Spleen (tissue), 7 donors: ENCODE measurements around the gene RRAS2.

ENCODE experiments used
- POLR2A ChIP-seq, 3 donors: fragments of 450-650 bp; IDR thresholded peaks; one replicate each; pipeline ENCODE4 v1.5.1; 2017; ENCODE audit warnings: antibody characterized with exemption in 3 of 3, mild to moderate bottlenecking in 1 of 3
- POLR2AphosphoS5 ChIP-seq, 3 donors: sonication (generic); formaldehyde crosslinking; IDR thresholded peaks; one replicate each; pipeline ENCODE4 v1.5.1; 2017; ENCODE audit warnings: antibody characterized with exemption in 3 of 3
- TF ChIP-seq, protein P1 (sequence below), 11 experiments: fragments of 200-600 bp in 7 of 11; fragments of 450-650 bp in 4 of 11; sonication (generic) in 4 of 11; IDR thresholded peaks in 8 of 11; conservative IDR thresholded peaks in 3 of 11; 1 replicate in 7 of 11; 2 replicates in 4 of 11; pipeline versions ENCODE4 v1.4.0 to v1.8.0; 2016 to 2021; ENCODE audit warnings: antibody characterized with exemption in 11 of 11, inconsistent platforms in 4 of 11, mild to moderate bottlenecking in 1 of 11
- donor health status: DM: no; HTN: no; CAD: no; lungs with moderate emphysema.
- donor health status: DM: no; HTN: no; CAD: no.
- donor health status: DM: no; HTN: no; CAD: no.

DNA sequence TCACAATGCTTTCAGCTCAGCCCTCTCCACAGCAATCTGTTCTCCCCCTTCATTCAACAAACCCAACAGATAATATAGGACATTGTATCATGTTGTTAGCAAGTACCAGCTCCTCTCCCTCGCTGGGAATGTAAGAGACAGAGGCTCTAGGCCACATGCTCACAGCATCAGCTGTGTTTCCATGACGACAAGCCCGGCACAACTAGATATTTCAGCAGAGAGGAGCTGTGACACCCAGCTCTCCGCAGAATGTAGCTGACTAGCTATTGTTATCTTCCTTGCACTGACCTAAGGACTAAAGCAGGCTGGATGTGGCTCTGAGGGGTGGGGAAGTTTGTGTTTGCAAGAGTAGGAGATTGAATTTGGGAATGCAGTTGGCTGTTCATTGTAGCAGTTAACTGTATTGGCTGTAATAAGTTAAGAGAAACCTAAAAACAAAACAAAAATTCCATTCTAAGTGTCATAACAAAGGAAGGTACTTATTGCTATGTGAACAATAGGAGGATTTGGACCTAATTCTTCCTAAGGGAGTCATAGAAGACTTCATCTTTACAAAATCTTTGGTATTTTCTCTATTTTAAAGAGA lies 28.0 kb upstream of the RRAS2 start:
- TF ChIP-seq POLR2AphosphoS5 (IDR thresholded peaks at IDR 0.05) (no peak), POLR2A (IDR thresholded peaks at IDR 0.05) (no peak)
- TF ChIP-seq, protein P1, sequence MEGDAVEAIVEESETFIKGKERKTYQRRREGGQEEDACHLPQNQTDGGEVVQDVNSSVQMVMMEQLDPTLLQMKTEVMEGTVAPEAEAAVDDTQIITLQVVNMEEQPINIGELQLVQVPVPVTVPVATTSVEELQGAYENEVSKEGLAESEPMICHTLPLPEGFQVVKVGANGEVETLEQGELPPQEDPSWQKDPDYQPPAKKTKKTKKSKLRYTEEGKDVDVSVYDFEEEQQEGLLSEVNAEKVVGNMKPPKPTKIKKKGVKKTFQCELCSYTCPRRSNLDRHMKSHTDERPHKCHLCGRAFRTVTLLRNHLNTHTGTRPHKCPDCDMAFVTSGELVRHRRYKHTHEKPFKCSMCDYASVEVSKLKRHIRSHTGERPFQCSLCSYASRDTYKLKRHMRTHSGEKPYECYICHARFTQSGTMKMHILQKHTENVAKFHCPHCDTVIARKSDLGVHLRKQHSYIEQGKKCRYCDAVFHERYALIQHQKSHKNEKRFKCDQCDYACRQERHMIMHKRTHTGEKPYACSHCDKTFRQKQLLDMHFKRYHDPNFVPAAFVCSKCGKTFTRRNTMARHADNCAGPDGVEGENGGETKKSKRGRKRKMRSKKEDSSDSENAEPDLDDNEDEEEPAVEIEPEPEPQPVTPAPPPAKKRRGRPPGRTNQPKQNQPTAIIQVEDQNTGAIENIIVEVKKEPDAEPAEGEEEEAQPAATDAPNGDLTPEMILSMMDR (IDR thresholded peaks at IDR 0.05 in 8 of 11, conservative IDR thresholded peaks at IDR 0.05 in 3 of 11), result no peak
